Caco-2 (cell line): ENCODE results near the gene ABI3BP. TPM values are rescaled to one million over a fixed set of nuclear protein-coding genes. Genes with fewer than 3 reads are reported as not detected.

Source experiments
- BruUV-seq: library from RNA; stranded (reverse); fragments of 400-500 nt; replicated peaks from 2 replicates; lab custom pipeline; 2021; lab: Mats Ljungman, UMichigan
- CTCF ChIA-PET: fragments of 300-600 bp; sonication (Branson Sonifier 250); formaldehyde crosslinking; loops from one replicate; lab custom pipeline; 2022; ENCODE audit warnings: antibody characterized with exemption; lab: Charles Lee
- POLR2A ChIA-PET: fragments of 300-600 bp; sonication (Branson Sonifier 250); formaldehyde crosslinking; loops from one replicate; lab custom pipeline; 2022; ENCODE audit warnings: antibody characterized with exemption; lab: Charles Lee
- DNase-seq, 2 experiments: peaks; one replicate each; pipeline versions ENCODE4 v3.0.0 to v3.0.0-alpha.2; 2020 to 2022
- H3K27me3 ChIP-seq: replicated peaks from 2 replicates; pipeline ENCODE4 v1.6.0; 2011; ENCODE audit warnings: low read length; ENCODE audit not compliant: control insufficient read depth, insufficient read depth
- H3K36me3 ChIP-seq: 2 replicates; pipeline ENCODE4 v1.5.1; 2011; ENCODE audit warnings: low read length; ENCODE audit not compliant: control insufficient read depth, insufficient read depth
- H3K4me1 ChIP-seq: fragments of 250-450 bp; sonication (Bioruptor Pico); 2 replicates; pipeline ENCODE4 v1.5.1; 2020; ENCODE audit warnings: mild to moderate bottlenecking
- H3K4me3 ChIP-seq: 2 replicates; pipeline ENCODE4 v1.5.1; 2011; ENCODE audit warnings: low read depth, mild to moderate bottlenecking, control low read depth, low read length
- H3K9me3 ChIP-seq: fragments of 250-450 bp; sonication (Bioruptor Pico); 2 replicates; pipeline ENCODE4 v1.5.1; 2020; ENCODE audit warnings: mild to moderate bottlenecking, moderate library complexity
- H3K27ac Mint-ChIP-seq: one replicate; pipeline ENCODE4 v1.8.0; 2022; ENCODE audit warnings: mixed read lengths; ENCODE audit not compliant: unreplicated experiment
- H3K27me3 Mint-ChIP-seq: one replicate; pipeline ENCODE4 v1.8.0; 2022; ENCODE audit warnings: mixed read lengths; ENCODE audit not compliant: insufficient read depth, unreplicated experiment
- H3K36me3 Mint-ChIP-seq: one replicate; pipeline ENCODE4 v1.8.0; 2022; ENCODE audit warnings: mild to moderate bottlenecking, mixed read lengths; ENCODE audit not compliant: insufficient read depth, unreplicated experiment
- H3K4me1 Mint-ChIP-seq: one replicate; pipeline ENCODE4 v1.8.0; 2022; ENCODE audit warnings: low read depth, mixed read lengths; ENCODE audit not compliant: unreplicated experiment
- H3K4me3 Mint-ChIP-seq: one replicate; pipeline ENCODE4 v1.8.0; 2022; ENCODE audit warnings: mild to moderate bottlenecking, moderate library complexity, mixed read lengths; ENCODE audit not compliant: unreplicated experiment
- H3K9me3 Mint-ChIP-seq: one replicate; pipeline ENCODE4 v1.8.0; 2022; ENCODE audit warnings: mixed read lengths; ENCODE audit not compliant: unreplicated experiment
- CTCF ChIP-seq, 2 experiments: fragments of 200-600 bp in 1 of 2; IDR thresholded peaks; 1 replicate in 1 of 2; 2 replicates in 1 of 2; pipeline versions ENCODE4 v1.5.1 to v1.8.0; 2011 to 2022; ENCODE audit warnings: antibody characterized with exemption in 1 of 2, control low read depth in 1 of 2, inconsistent platforms in 1 of 2, low read depth in 1 of 2, low read length in 1 of 2, mild to moderate bottlenecking in 1 of 2, moderate library complexity in 1 of 2; ENCODE audit not compliant: insufficient read depth in 1 of 2, severe bottlenecking in 1 of 2, unreplicated experiment in 1 of 2
- intact Hi-C: fragments of 100-400 bp; cut with micrococcal nuclease; formaldehyde crosslinking; loops from one replicate; pipeline ENCODE4 v1.10.0; 2022; ENCODE audit not compliant: unreplicated experiment
- total RNA-seq: library from RNA; stranded (reverse); gene quantifications from 2 replicates; pipeline ENCODE4 v1.2.3, GENCODE V29; 2022

Gene ABI3BP
- total RNA-seq, 1 experiment from 2014 or later, result not detected

DNA sequence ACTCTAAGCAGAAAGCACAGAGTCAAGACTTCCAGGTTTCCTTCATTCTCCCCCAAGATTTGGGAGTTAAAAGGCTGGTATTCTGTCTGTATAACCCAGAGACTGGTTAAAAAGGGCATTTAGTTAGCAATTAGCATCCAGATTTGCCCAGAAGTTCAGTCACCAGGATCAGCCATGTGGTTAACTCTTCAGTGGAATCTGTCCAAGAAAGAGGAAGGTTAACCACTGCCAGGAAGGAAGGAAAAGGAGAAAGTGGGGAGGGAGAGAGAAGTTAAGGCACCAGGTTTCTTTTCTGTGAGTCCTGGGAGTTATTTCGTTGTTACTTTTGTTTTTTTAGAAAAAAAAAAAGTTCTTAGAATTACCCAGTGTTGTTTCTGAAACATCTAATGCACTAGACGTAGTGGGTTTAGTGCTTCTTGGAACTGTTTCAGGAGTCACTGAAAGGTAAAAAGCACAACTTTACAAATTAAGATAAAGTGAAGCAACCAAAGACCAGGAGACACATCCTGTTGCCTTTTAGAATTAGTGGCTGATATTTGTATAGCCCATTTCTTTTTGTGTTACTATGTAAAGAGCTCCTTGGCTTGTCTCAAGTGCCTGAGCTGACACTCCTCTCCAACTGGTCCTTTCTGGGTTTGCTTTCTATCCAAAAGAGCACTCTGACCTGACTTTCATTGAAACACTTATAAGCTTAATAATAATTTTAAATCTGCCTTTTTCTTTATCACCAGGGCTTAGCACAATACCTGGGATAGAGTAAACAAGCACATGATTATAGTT lies 128.6 kb downstream of the ABI3BP start:
- H3K4me3 Mint-ChIP-seq, result no peak overlapping the region
- Histone ChIP-seq H3K9me3 (no peaks in the 10 kb centered on the region), H3K27me3 (no peaks in the 10 kb centered on the region), H3K36me3 (no peaks in the 10 kb centered on the region), H3K4me3 (no peak overlapping the region), H3K4me1 (no peaks in the 10 kb centered on the region)
- intact Hi-C loops, result no loop called here
- ChIA-PET CTCF (no interaction called here), POLR2A (no interaction called here)
- no peaks in the 10 kb centered on the region for H3K36me3 Mint-ChIP-seq
- H3K9me3 Mint-ChIP-seq, result no peaks in the 10 kb centered on the region
- no peak for DNase-seq
- BruUV-seq, result no TSS peak
- TF ChIP-seq CTCF (IDR thresholded peaks at IDR 0.05; ENCODE audit: insufficient read depth in 1 of 2, low read depth in 1 of 2, low read length in 1 of 2, severe bottlenecking in 1 of 2, unreplicated experiment in 1 of 2), result no peak
- peaks cover 6% of the 10 kb centered on the region for H3K27me3 Mint-ChIP-seq
- H3K4me1 Mint-ChIP-seq, result no peaks in the 10 kb centered on the region
- H3K27ac Mint-ChIP-seq, result no peak overlapping the region

- no peak overlapping the region for H3K4me3 ChIP-seq
- intact Hi-C loops, result no loop called here
Measured at GRCh38 chr3:100857863-100858262, 135.4 kb downstream of the ABI3BP start.

DNA sequence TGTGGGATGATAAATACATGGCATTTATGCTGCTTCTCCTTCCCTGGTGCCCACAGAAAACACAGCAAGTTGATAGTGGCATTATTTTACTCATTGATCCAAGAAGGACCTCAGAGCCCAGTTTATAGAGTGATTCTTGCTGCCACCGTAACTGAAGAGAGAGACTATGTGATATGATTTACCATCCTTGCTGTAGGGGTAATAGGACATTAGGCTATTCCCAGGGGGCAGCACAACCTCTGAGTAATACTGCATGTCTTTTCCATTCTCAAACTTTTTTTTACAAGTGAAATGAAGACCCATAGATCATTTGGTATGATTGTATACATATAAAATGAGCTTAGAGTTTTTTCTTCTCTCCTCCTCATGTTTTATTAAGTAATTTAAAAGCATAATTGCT lies 136.4 kb downstream of the ABI3BP start:
- Mint-ChIP-seq H3K4me3 (no peak overlapping the region), H3K9me3 (no peaks in the 10 kb centered on the region), H3K4me1 (no peaks in the 10 kb centered on the region), H3K27ac (no peak overlapping the region), H3K27me3 (peaks cover 11% of the 10 kb centered on the region), H3K36me3 (no peaks in the 10 kb centered on the region)
- POLR2A ChIA-PET, result no interaction called here
- intact Hi-C loops, result no loop called here
- no TSS peak for BruUV-seq
- H3K36me3 ChIP-seq, result no peaks in the 10 kb centered on the region
- no peak for DNase-seq
- no peak overlapping the region for H3K4me3 ChIP-seq
- no peaks in the 10 kb centered on the region for H3K9me3 ChIP-seq
- no peak for TF ChIP-seq CTCF (IDR thresholded peaks at IDR 0.05; ENCODE audit: insufficient read depth in 1 of 2, low read depth in 1 of 2, low read length in 1 of 2, severe bottlenecking in 1 of 2, unreplicated experiment in 1 of 2)
- no peaks in the 10 kb centered on the region for H3K27me3 ChIP-seq
- CTCF ChIA-PET, result no interaction called here
- no peaks in the 10 kb centered on the region for H3K4me1 ChIP-seq

More at GRCh38 chr3:100857863-100858262, 135.4 kb downstream of the ABI3BP start:
- H3K9me3 ChIP-seq, result no peaks in the 10 kb centered on the region
- TF ChIP-seq CTCF (IDR thresholded peaks at IDR 0.05; ENCODE audit: insufficient read depth in 1 of 2, low read depth in 1 of 2, low read length in 1 of 2, severe bottlenecking in 1 of 2, unreplicated experiment in 1 of 2), result no peak
- Mint-ChIP-seq H3K27me3 (peaks cover 11% of the 10 kb centered on the region), H3K4me3 (no peak overlapping the region), H3K27ac (no peak overlapping the region), H3K36me3 (no peaks in the 10 kb centered on the region), H3K9me3 (no peaks in the 10 kb centered on the region), H3K4me1 (no peaks in the 10 kb centered on the region)
- no TSS peak for BruUV-seq
- CTCF ChIA-PET, result no interaction called here
- no peaks in the 10 kb centered on the region for H3K4me1 ChIP-seq
- no peaks in the 10 kb centered on the region for H3K36me3 ChIP-seq
- DNase-seq, result no peak
- no peaks in the 10 kb centered on the region for H3K27me3 ChIP-seq
- POLR2A ChIA-PET, result no interaction called here
